Stimulated activated CD4-positive, alpha-beta T cell treated with anti-CD3 and anti-CD28 coated beads, TNF-alpha, amount 100 ng/mL, for 48 hours (primary cell): ENCODE measurements around the gene BUD23.
"Not testable (repeated sequence)": the region's sequence is repeated elsewhere in the genome, so short reads cannot be mapped to it uniquely, and the experiment has no call there.

Experiments used
- DNase-seq, 3 donors: peaks; one replicate each; pipeline ENCODE4 v3.0.0-alpha.2; 2020; ENCODE audit warnings: low read depth in 3 of 3

BUD23 gene

GRCh38 chr7:73683056-73683787 lies at the start of gene BUD23, which contains the start of gene DNAJC30:
Gene BUD23 (plus strand): TSS chr7:73683597. CDS start chr7:73683626, 29 bp downstream.
Gene DNAJC30 (minus strand): TSS chr7:73683453. CDS start chr7:73683423, 30 bp downstream.
- DNase-seq: peak; percentile 94 to 99 (median 97)

GRCh38 chr7:73633844-73634243 lies 49.6 kb upstream of the BUD23 start:
- DNase-seq: no peak

GRCh38 chr7:73635428-73636200 lies 47.8 kb upstream of the BUD23 start:
- DNase-seq: no peak

GRCh38 chr7:73638911-73639310 lies 44.5 kb upstream of the BUD23 start:
- DNase-seq: no peak

- DNase-seq: no peak
These were observed 40.6 kb upstream of the BUD23 start for GRCh38 chr7:73642834-73643233.

GRCh38 chr7:73644688-73645286 lies 38.6 kb upstream of the BUD23 start:
- no peak for DNase-seq

- no peak for DNase-seq
These were observed 37.7 kb upstream of the BUD23 start for GRCh38 chr7:73645643-73646174.

GRCh38 chr7:73646785-73647724 lies 36.3 kb upstream of the BUD23 start:
- DNase-seq: no peak

GRCh38 chr7:73647725-73648592 lies 35.4 kb upstream of the BUD23 start:
- peak in 1 of 3 donors; percentile 28 for DNase-seq

- DNase-seq: no peak
These were observed 34.6 kb upstream of the BUD23 start for GRCh38 chr7:73648593-73649332.

GRCh38 chr7:73649576-73649975 lies 33.8 kb upstream of the BUD23 start:
- no peak for DNase-seq

GRCh38 chr7:73650524-73650923 lies 32.9 kb upstream of the BUD23 start:
- DNase-seq: no peak

- no peak for DNase-seq
These were observed 30.9 kb upstream of the BUD23 start for GRCh38 chr7:73652541-73652949.

- not testable (repeated sequence) for DNase-seq
These were observed 28.1 kb upstream of the BUD23 start for GRCh38 chr7:73655309-73655708.

- no peak for DNase-seq
These were observed 23.4 kb upstream of the BUD23 start for GRCh38 chr7:73659983-73660382.

GRCh38 chr7:73660594-73660993 lies 22.8 kb upstream of the BUD23 start:
- not testable (repeated sequence) for DNase-seq

- no peak for DNase-seq
These were observed 20.4 kb upstream of the BUD23 start for GRCh38 chr7:73663033-73663432.

GRCh38 chr7:73667344-73668102 lies 15.9 kb upstream of the BUD23 start, which contains the start of gene VPS37D:
Gene VPS37D (plus strand): TSS chr7:73667831. CDS start chr7:73667959, 128 bp downstream.
- peak; percentile 81 to 95 (median 90) for DNase-seq
